GM23338 (cell line): ENCODE results near the gene TEN1. TPM values are rescaled to one million over a fixed set of nuclear protein-coding genes. Genes with fewer than 3 reads are reported as not detected.

ENCODE experiments used
- ATAC-seq: fragments of 200-7000 bp; cut with Tn5 transposase; 3 replicates; pipeline ENCODE4 v1.9.1; 2020
- DNase-seq: peaks from one replicate; pipeline ENCODE4 v3.0.0-alpha.2; 2015; ENCODE audit warnings: low spot score
- H2AFZ ChIP-seq: fragments of 200-600 bp; sonication (generic); 2 replicates; pipeline ENCODE4 v1.8.0; 2016; ENCODE audit warnings: antibody characterized with exemption, mild to moderate bottlenecking, moderate library complexity
- H3F3A ChIP-seq: fragments of 200-600 bp; sonication (generic); replicated peaks from 2 replicates; pipeline ENCODE4 v1.8.0; 2017; ENCODE audit warnings: antibody characterized with exemption, mixed run types, low read depth
- H3K27ac ChIP-seq: fragments of 200-600 bp; sonication (generic); 2 replicates; pipeline ENCODE4 v1.6.1; 2016; ENCODE audit warnings: low read depth
- H3K27me3 ChIP-seq: fragments of 200-600 bp; sonication (generic); 2 replicates; pipeline ENCODE4 v1.8.0; 2016; ENCODE audit warnings: mild to moderate bottlenecking, mixed run types, moderate library complexity; ENCODE audit not compliant: insufficient read depth
- H3K36me3 ChIP-seq: fragments of 200-600 bp; sonication (generic); 2 replicates; pipeline ENCODE4 v1.8.0; 2016; ENCODE audit warnings: mild to moderate bottlenecking; ENCODE audit not compliant: insufficient read depth
- H3K4me1 ChIP-seq: fragments of 200-600 bp; sonication (generic); 2 replicates; pipeline ENCODE4 v1.8.0; 2016; ENCODE audit warnings: mild to moderate bottlenecking, moderate library complexity; ENCODE audit not compliant: insufficient read depth
- H3K4me2 ChIP-seq: fragments of 200-600 bp; sonication (generic); 2 replicates; pipeline ENCODE4 v1.7.1; 2017; ENCODE audit warnings: mixed run types
- H3K4me3 ChIP-seq: fragments of 200-600 bp; sonication (generic); 2 replicates; pipeline ENCODE4 v1.6.1; 2016; ENCODE audit warnings: mixed run types
- H3K79me2 ChIP-seq: fragments of 200-600 bp; sonication (generic); replicated peaks from 2 replicates; pipeline ENCODE4 v1.8.0; 2017; ENCODE audit warnings: mild to moderate bottlenecking; ENCODE audit not compliant: insufficient read depth
- H3K9me2 ChIP-seq: fragments of 200-600 bp; sonication (generic); 2 replicates; pipeline ENCODE4 v1.8.0; 2017; ENCODE audit not compliant: insufficient read depth
- H4K20me1 ChIP-seq: fragments of 200-600 bp; sonication (generic); replicated peaks from 2 replicates; pipeline ENCODE4 v1.8.0; 2017; ENCODE audit warnings: mild to moderate bottlenecking; ENCODE audit not compliant: insufficient read depth
- H3K27ac Mint-ChIP-seq: 2 replicates; pipeline ENCODE4 v1.8.0; 2020; ENCODE audit warnings: inconsistent platforms, mild to moderate bottlenecking, moderate library complexity, mixed read lengths
- H3K27me3 Mint-ChIP-seq: 3 replicates; pipeline ENCODE4 v1.8.0; 2022; ENCODE audit warnings: low read depth, mild to moderate bottlenecking, moderate library complexity, mixed read lengths, inconsistent platforms; ENCODE audit not compliant: insufficient read depth, poor library complexity
- H3K36me3 Mint-ChIP-seq: 3 replicates; pipeline ENCODE4 v1.8.0; 2021; ENCODE audit warnings: low read depth, mild to moderate bottlenecking, inconsistent platforms, moderate library complexity, mixed read lengths
- H3K4me1 Mint-ChIP-seq: 3 replicates; pipeline ENCODE4 v1.8.0; 2020; ENCODE audit warnings: mild to moderate bottlenecking, inconsistent platforms, mixed read lengths
- H3K4me3 Mint-ChIP-seq: 3 replicates; pipeline ENCODE4 v1.8.0; 2021; ENCODE audit warnings: moderate library complexity, mild to moderate bottlenecking, inconsistent platforms, mixed read lengths
- H3K9me3 Mint-ChIP-seq: 3 replicates; pipeline ENCODE4 v1.8.0; 2020; ENCODE audit warnings: moderate library complexity, mild to moderate bottlenecking, inconsistent platforms, mixed read lengths
- CREB1 ChIP-seq: fragments of 250-450 bp; sonication (Bioruptor Pico); IDR thresholded peaks from 2 replicates; pipeline ENCODE4 v1.5.0; 2020; ENCODE audit warnings: low read depth, mild to moderate bottlenecking, moderate library complexity
- EZH2 ChIP-seq: fragments of 200-600 bp; sonication (generic); IDR thresholded peaks from one replicate; pipeline ENCODE4 v1.8.0; 2017; ENCODE audit warnings: antibody characterized with exemption, mild to moderate bottlenecking, low read depth; ENCODE audit not compliant: unreplicated experiment
- JUNB ChIP-seq: IDR thresholded peaks from one replicate; pipeline ENCODE4 v1.6.1; 2016; ENCODE audit warnings: antibody characterized with exemption; ENCODE audit not compliant: unreplicated experiment
- NANOG ChIP-seq: IDR thresholded peaks from 2 replicates; pipeline ENCODE4 v1.6.1; 2016; ENCODE audit warnings: antibody characterized with exemption, borderline replicate concordance
- POLR2AphosphoS5 ChIP-seq: IDR thresholded peaks from 2 replicates; pipeline ENCODE4 v1.6.1; 2016; ENCODE audit warnings: antibody characterized with exemption, low read depth
- STAT1 ChIP-seq: IDR thresholded peaks from one replicate; pipeline ENCODE4 v1.6.1; 2016; ENCODE audit warnings: antibody characterized with exemption; ENCODE audit not compliant: unreplicated experiment
- ZNF114 ChIP-seq: fragments of 250-450 bp; sonication (Bioruptor Pico); IDR thresholded peaks from 2 replicates; pipeline ENCODE4 v1.5.0; 2020; ENCODE audit warnings: mild to moderate bottlenecking, moderate library complexity
- ZNF331 ChIP-seq: fragments of 250-450 bp; sonication (Bioruptor Pico); IDR thresholded peaks from 2 replicates; pipeline ENCODE4 v1.5.0; 2020; ENCODE audit warnings: low read depth, mild to moderate bottlenecking, moderate library complexity
- polyA plus RNA-seq: library from polyadenylated mRNA; unstranded; fragments of >200 nt; fragmentation: Nextera tagmentation; extraction: Ambion mirVana; gene quantifications from 2 replicates; pipeline ENCODE4 v1.2.1, GENCODE V29; 2016
- total RNA-seq: library from RNA; depleted of rRNA; stranded (reverse); fragments of >200 nt; shearing (Covaris generic); gene quantifications from 2 replicates; pipeline ENCODE4 v1.2.3, GENCODE V29; 2014
- TF ChIP-seq, protein P1 (sequence below): IDR thresholded peaks from one replicate; pipeline ENCODE4 v1.6.1; 2018; ENCODE audit warnings: antibody characterized with exemption; ENCODE audit not compliant: unreplicated experiment
- TF ChIP-seq, protein P2 (sequence below), 2 experiments: fragments of 200-600 bp in 1 of 2; sonication (generic) in 1 of 2; conservative IDR thresholded peaks; 2 replicates each; pipeline versions ENCODE4 v1.5.1 to v1.6.1; 2016 to 2017; ENCODE audit warnings: antibody characterized with exemption in 2 of 2, low read depth in 2 of 2, mild to moderate bottlenecking in 2 of 2, moderate library complexity in 1 of 2

Gene TEN1
- total and polyA plus RNA-seq, 2 experiments from 2014 or later, result 11.3 to 14.1 TPM

DNA sequence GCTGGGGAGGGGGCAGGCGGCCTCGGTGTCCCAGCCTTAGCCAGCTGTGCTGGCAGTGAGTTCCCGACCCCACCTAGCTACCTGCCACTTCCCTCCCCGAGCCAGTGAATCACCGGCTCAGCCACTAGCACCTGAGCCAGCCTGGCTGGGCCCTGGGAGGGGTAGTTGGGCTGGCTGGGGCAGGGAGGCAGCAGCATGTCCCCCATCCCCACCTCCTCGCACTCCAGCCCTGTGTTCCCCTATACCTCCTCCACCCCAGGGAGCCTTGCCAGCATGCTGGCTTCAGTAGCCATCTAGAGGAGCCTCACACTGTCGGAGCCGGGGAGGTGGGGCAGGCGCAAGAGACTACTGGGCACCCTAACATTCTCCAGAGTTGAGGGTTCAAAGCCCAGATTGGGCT lies 45.3 kb downstream of the TEN1 start:
- no peak for ATAC-seq
- H3K4me2 ChIP-seq, result no peak overlapping the region
- H3K27me3 ChIP-seq, result no peaks in the 10 kb centered on the region
- no peaks in the 10 kb centered on the region for H3K9me3 Mint-ChIP-seq
- H4K20me1 ChIP-seq, result no peaks in the 10 kb centered on the region
- TF ChIP-seq ZNF114 (CRISPR knock-in tag) (no peak), NANOG (no peak), CREB1 (CRISPR knock-in tag) (no peak), POLR2AphosphoS5 (no peak), EZH2 (no peak), ZNF331 (no peak)
- TF ChIP-seq, protein P1, sequence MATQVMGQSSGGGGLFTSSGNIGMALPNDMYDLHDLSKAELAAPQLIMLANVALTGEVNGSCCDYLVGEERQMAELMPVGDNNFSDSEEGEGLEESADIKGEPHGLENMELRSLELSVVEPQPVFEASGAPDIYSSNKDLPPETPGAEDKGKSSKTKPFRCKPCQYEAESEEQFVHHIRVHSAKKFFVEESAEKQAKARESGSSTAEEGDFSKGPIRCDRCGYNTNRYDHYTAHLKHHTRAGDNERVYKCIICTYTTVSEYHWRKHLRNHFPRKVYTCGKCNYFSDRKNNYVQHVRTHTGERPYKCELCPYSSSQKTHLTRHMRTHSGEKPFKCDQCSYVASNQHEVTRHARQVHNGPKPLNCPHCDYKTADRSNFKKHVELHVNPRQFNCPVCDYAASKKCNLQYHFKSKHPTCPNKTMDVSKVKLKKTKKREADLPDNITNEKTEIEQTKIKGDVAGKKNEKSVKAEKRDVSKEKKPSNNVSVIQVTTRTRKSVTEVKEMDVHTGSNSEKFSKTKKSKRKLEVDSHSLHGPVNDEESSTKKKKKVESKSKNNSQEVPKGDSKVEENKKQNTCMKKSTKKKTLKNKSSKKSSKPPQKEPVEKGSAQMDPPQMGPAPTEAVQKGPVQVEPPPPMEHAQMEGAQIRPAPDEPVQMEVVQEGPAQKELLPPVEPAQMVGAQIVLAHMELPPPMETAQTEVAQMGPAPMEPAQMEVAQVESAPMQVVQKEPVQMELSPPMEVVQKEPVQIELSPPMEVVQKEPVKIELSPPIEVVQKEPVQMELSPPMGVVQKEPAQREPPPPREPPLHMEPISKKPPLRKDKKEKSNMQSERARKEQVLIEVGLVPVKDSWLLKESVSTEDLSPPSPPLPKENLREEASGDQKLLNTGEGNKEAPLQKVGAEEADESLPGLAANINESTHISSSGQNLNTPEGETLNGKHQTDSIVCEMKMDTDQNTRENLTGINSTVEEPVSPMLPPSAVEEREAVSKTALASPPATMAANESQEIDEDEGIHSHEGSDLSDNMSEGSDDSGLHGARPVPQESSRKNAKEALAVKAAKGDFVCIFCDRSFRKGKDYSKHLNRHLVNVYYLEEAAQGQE, result no peak
- TF ChIP-seq, protein P2, sequence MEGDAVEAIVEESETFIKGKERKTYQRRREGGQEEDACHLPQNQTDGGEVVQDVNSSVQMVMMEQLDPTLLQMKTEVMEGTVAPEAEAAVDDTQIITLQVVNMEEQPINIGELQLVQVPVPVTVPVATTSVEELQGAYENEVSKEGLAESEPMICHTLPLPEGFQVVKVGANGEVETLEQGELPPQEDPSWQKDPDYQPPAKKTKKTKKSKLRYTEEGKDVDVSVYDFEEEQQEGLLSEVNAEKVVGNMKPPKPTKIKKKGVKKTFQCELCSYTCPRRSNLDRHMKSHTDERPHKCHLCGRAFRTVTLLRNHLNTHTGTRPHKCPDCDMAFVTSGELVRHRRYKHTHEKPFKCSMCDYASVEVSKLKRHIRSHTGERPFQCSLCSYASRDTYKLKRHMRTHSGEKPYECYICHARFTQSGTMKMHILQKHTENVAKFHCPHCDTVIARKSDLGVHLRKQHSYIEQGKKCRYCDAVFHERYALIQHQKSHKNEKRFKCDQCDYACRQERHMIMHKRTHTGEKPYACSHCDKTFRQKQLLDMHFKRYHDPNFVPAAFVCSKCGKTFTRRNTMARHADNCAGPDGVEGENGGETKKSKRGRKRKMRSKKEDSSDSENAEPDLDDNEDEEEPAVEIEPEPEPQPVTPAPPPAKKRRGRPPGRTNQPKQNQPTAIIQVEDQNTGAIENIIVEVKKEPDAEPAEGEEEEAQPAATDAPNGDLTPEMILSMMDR (conservative IDR thresholded peaks at IDR 0.05; ENCODE audit: low read depth in 2 of 2), result no peak
- peaks cover 5% of the 10 kb centered on the region for H3K27me3 Mint-ChIP-seq
- no peak for DNase-seq
- no peak overlapping the region for H3K27ac ChIP-seq
- H3F3A ChIP-seq, result no peaks in the 10 kb centered on the region
- H3K4me1 ChIP-seq, result peaks cover 5% of the 10 kb centered on the region
- H3K4me3 ChIP-seq, result no peak overlapping the region
- H3K79me2 ChIP-seq, result no peaks in the 10 kb centered on the region
- no peaks in the 10 kb centered on the region for H3K9me2 ChIP-seq
- H3K27ac Mint-ChIP-seq, result no peak overlapping the region
- H3K4me3 Mint-ChIP-seq, result no peak overlapping the region
- no peaks in the 10 kb centered on the region for H3K36me3 Mint-ChIP-seq
- H3K4me1 Mint-ChIP-seq, result peaks cover 12% of the 10 kb centered on the region
- H3K36me3 ChIP-seq, result no peaks in the 10 kb centered on the region
- H2AFZ ChIP-seq, result no peak overlapping the region

DNA sequence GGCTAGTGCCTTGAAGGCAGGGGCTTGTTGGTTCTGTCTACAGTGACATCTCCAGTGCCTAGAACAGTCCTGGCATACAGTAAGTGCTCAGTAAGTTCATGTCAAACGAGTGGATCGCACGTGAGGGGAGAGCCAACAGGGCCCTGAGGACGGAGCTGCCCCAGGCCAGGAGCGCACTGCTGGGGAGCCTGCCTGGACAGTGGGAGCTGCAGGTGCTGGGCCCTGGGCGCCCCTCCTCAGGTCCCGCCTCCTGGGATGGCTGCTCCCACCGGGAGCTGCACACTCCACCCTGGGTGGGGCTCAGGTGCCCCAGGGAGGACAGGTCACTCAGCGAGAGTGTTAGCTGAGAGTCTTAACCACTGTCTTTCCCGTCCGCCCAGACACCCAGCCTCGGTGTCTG lies 46.3 kb downstream of the TEN1 start:
- Mint-ChIP-seq H3K36me3 (no peaks in the 10 kb centered on the region), H3K4me3 (no peak overlapping the region), H3K27ac (no peak overlapping the region), H3K4me1 (peaks cover 18% of the 10 kb centered on the region), H3K9me3 (no peaks in the 10 kb centered on the region), H3K27me3 (peaks cover 11% of the 10 kb centered on the region)
- Histone ChIP-seq H2AFZ (no peak overlapping the region), H3K4me1 (peaks cover 13% of the 10 kb centered on the region), H3K4me2 (no peak overlapping the region), H3K79me2 (no peaks in the 10 kb centered on the region), H3K4me3 (no peak overlapping the region), H3K27ac (no peak overlapping the region), H3K9me2 (no peaks in the 10 kb centered on the region), H3K36me3 (no peaks in the 10 kb centered on the region), H3F3A (peaks cover 7% of the 10 kb centered on the region), H4K20me1 (no peaks in the 10 kb centered on the region), H3K27me3 (no peaks in the 10 kb centered on the region)
- DNase-seq, result no peak
- ATAC-seq, result no peak
- TF ChIP-seq, protein P2 (conservative IDR thresholded peaks at IDR 0.05; ENCODE audit: low read depth in 2 of 2), result no peak
- TF ChIP-seq JUNB, result no peak
- no peak for TF ChIP-seq STAT1
- TF ChIP-seq ZNF331, result no peak
- no peak for TF ChIP-seq CREB1 (CRISPR knock-in tag)
